ENCODE measurements around the gene SOS2. TPM values are rescaled to one million over a fixed set of nuclear protein-coding genes. Genes with fewer than 3 reads are reported as not detected.
"Not testable (repeated sequence)": the region's sequence is repeated elsewhere in the genome, so short reads cannot be mapped to it uniquely, and the experiment has no call there.

Gene SOS2
- total and polyA plus RNA-seq, 7 donors = 19.4 to 55.1 (median 45.0) TPM

GRCh38 chr14:50186107-50186506, 45.3 kb downstream of the SOS2 start:
- Histone ChIP-seq H3K27me3 (ENCODE audit: insufficient read depth in 3 of 3, low read length in 2 of 3) (no peaks in the 10 kb centered on the region), H3K4me3 (no peak overlapping the region), H3K36me3 (ENCODE audit: insufficient read depth in 1 of 2, low read depth in 1 of 2) (peaks cover 0 to 65% of the 10 kb centered on the region in 2 donors), H3K27ac (no peak overlapping the region), H3K4me1 (no peaks in the 10 kb centered on the region), H3K9me3 (no peaks in the 10 kb centered on the region)
- intact Hi-C loops (cut with DNase I) = no loop called here
- no peak for TF ChIP-seq CTCF (IDR thresholded peaks at IDR 0.05)
- WGBS, 3 donors = 45 to 79% (median 59%) methylated on average over 1 of the region's 1 CpG
- ATAC-seq (no peak), DNase-seq (no peak)

GRCh38 chr14:50173891-50174290, 57.5 kb downstream of the SOS2 start:
- Histone ChIP-seq H3K4me1 (no peaks in the 10 kb centered on the region), H3K4me3 (no peak overlapping the region), H3K27me3 (ENCODE audit: insufficient read depth in 3 of 3, low read length in 2 of 3) (no peaks in the 10 kb centered on the region), H3K36me3 (ENCODE audit: insufficient read depth in 1 of 2, low read depth in 1 of 2) (peaks cover 0 to 77% of the 10 kb centered on the region in 2 donors), H3K27ac (no peak overlapping the region), H3K9me3 (no peaks in the 10 kb centered on the region)
- intact Hi-C loops (cut with DNase I) = no loop called here
- DNase-seq = no peak
- no peak for ATAC-seq
- no peak for TF ChIP-seq CTCF (IDR thresholded peaks at IDR 0.05)

GRCh38 chr14:50171895-50172294, 59.5 kb downstream of the SOS2 start:
- no peak overlapping the region for H3K4me3 ChIP-seq
- peaks cover 0 to 71% of the 10 kb centered on the region in 2 donors for H3K36me3 ChIP-seq (ENCODE audit: insufficient read depth in 1 of 2, low read depth in 1 of 2)
- intact Hi-C loops (cut with DNase I) = no loop called here
- TF ChIP-seq CTCF (IDR thresholded peaks at IDR 0.05) = no peak
- no peak for ATAC-seq
- DNase-seq = no peak
- H3K27ac ChIP-seq = no peak overlapping the region
- H3K4me1 ChIP-seq = no peaks in the 10 kb centered on the region
- no peaks in the 10 kb centered on the region for H3K9me3 ChIP-seq
- no peaks in the 10 kb centered on the region for H3K27me3 ChIP-seq (ENCODE audit: insufficient read depth in 3 of 3, low read length in 2 of 3)

- ATAC-seq = peak in 1 of 4 donors; percentile 37
- H3K27me3 ChIP-seq (ENCODE audit: insufficient read depth in 3 of 3, low read length in 2 of 3); DNase-seq; H3K27ac ChIP-seq; H3K9me3 ChIP-seq; intact Hi-C loops (cut with DNase I); H3K4me3 ChIP-seq; H3K4me1 ChIP-seq: not testable (repeated sequence)
- peaks cover 0 to 53% of the 10 kb centered on the region in 2 donors for H3K36me3 ChIP-seq (ENCODE audit: insufficient read depth in 1 of 2, low read depth in 1 of 2)
- WGBS, 3 donors = 90 to 93% (median 91%) methylated on average over 4 of the region's 4 CpGs
Measured at GRCh38 chr14:50167381-50167780, 64.0 kb downstream of the SOS2 start.

- WGBS, 3 donors = 90 to 94% (median 93%) methylated on average over 4 of the region's 4 CpGs
- no peak for ATAC-seq
- Histone ChIP-seq H3K36me3 (ENCODE audit: insufficient read depth in 1 of 2, low read depth in 1 of 2) (peaks cover 0 to 96% of the 10 kb centered on the region in 2 donors), H3K27ac (no peak overlapping the region), H3K27me3 (ENCODE audit: insufficient read depth in 3 of 3, low read length in 2 of 3) (no peaks in the 10 kb centered on the region), H3K9me3 (no peaks in the 10 kb centered on the region), H3K4me1 (no peaks in the 10 kb centered on the region), H3K4me3 (no peak overlapping the region)
- no peak for TF ChIP-seq CTCF (IDR thresholded peaks at IDR 0.05)
- intact Hi-C loops (cut with DNase I) = no loop called here
- no peak for DNase-seq
Measured at GRCh38 chr14:50156111-50156510, 75.3 kb downstream of the SOS2 start.

Data from psoas muscle (tissue), 8 donors.